ENCODE measurements around the gene C18orf63. TPM values are rescaled to one million over a fixed set of nuclear protein-coding genes. Genes with fewer than 3 reads are reported as not detected.

Gene C18orf63
- total RNA-seq, 4 donors from 2014 or later, result not detected

DNA sequence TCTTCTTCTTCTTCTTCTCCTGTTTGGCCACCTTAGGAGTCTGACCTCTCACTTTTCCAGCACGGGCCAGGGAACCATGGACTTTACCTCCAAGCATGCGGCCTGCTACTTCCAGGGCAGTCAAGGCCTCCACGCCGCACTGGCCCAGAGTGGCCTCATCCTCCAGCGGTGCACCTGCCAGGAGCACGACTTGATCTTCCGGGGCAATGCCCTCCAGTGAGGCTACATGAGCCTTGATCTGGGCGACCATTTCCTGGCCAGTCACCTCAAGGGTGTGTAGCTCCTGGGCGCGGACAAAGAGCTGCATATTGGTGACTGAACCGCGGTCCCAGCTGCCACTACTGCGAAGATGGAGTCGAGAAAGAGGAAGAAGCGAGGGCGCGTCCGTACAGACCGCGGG lies 74.4 kb downstream of the C18orf63 start:
- 93 to 100% methylated on average over 2 to 20 of the region's 20 CpGs for WGBS, 2 donors (ENCODE audit: low coverage in 1 of 2)
- Histone ChIP-seq H3K27me3 (no peaks in the 10 kb centered on the region), H3K9me3 (no peaks in the 10 kb centered on the region), H3K27ac (no peak overlapping the region), H3K36me3 (no peaks in the 10 kb centered on the region), H3K4me3 (no peak overlapping the region), H3K4me1 (no peaks in the 10 kb centered on the region)
- TF ChIP-seq CTCF (IDR thresholded peaks at IDR 0.05), result no peak
- TF ChIP-seq POLR2A (IDR thresholded peaks at IDR 0.05), result no peak
- TF ChIP-seq EP300 (IDR thresholded peaks at IDR 0.05; ENCODE audit: low read depth), result no peak
- TF ChIP-seq POLR2AphosphoS5 (IDR thresholded peaks at IDR 0.05), result no peak
- DNase-seq, result no peak
- in situ Hi-C loops (cut with MboI; ENCODE audit: low pct_ligation_motif_present in 1 of 4, low pct_unique_long_range_greater_than_20kb in 1 of 4, low sequenced_read_pairs in 3 of 4), result no loop called here
- intact Hi-C loops (cut with DNase I; ENCODE audit: low total_unique reads), result no loop called here

DNA sequence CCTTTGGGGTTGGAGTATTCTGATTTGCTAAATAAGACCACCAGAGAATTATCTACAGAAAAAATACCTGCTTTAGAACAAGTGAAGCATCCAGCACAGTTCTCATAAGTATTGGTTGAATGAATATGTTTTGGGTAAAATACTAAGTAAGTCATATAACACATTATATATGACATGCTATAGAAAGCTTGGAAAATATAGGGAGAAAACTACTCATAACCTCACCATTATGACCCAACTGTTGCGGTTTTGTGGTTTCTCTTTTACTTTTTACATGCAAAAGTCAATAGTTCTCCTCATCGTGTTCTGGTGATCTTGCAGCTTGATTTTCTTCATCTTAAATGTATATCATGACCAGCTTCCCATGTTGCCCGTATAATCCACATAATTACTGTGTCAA lies 75.3 kb downstream of the C18orf63 start:
- H3K27ac ChIP-seq, result no peak overlapping the region
- peaks cover 0 to 2% (median 0%) of the 10 kb centered on the region in 4 donors for H3K4me1 ChIP-seq
- H3K27me3 ChIP-seq, result no peaks in the 10 kb centered on the region
- intact Hi-C loops (cut with DNase I; ENCODE audit: low total_unique reads) (no loop called here), in situ Hi-C loops (cut with MboI; ENCODE audit: low pct_ligation_motif_present in 1 of 4, low pct_unique_long_range_greater_than_20kb in 1 of 4, low sequenced_read_pairs in 3 of 4) (no loop called here)
- no peaks in the 10 kb centered on the region for H3K36me3 ChIP-seq
- H3K4me3 ChIP-seq, result no peak overlapping the region
- DNase-seq, result no peak
- TF ChIP-seq POLR2AphosphoS5 (IDR thresholded peaks at IDR 0.05), result no peak
- no peak for TF ChIP-seq CTCF (IDR thresholded peaks at IDR 0.05)
- no peak for TF ChIP-seq EP300 (IDR thresholded peaks at IDR 0.05; ENCODE audit: low read depth)
- TF ChIP-seq POLR2A (IDR thresholded peaks at IDR 0.05), result no peak
- no peaks in the 10 kb centered on the region for H3K9me3 ChIP-seq
- 76 to 83% methylated on average over 2 to 3 of the region's 3 CpGs for WGBS, 2 donors (ENCODE audit: low coverage in 1 of 2)

GRCh38 chr18:74392323-74392722 lies 76.7 kb downstream of the C18orf63 start:
- no peaks in the 10 kb centered on the region for H3K27me3 ChIP-seq
- H3K36me3 ChIP-seq, result no peaks in the 10 kb centered on the region
- intact Hi-C loops (cut with DNase I; ENCODE audit: low total_unique reads) (no loop called here), in situ Hi-C loops (cut with MboI; ENCODE audit: low pct_ligation_motif_present in 1 of 4, low pct_unique_long_range_greater_than_20kb in 1 of 4, low sequenced_read_pairs in 3 of 4) (no loop called here)
- no peaks in the 10 kb centered on the region for H3K9me3 ChIP-seq
- H3K27ac ChIP-seq, result no peak overlapping the region
- H3K4me1 ChIP-seq, result peaks cover 0 to 5% (median 2%) of the 10 kb centered on the region in 4 donors
- H3K4me3 ChIP-seq, result no peak overlapping the region
- TF ChIP-seq POLR2A (IDR thresholded peaks at IDR 0.05), result no peak
- no peak for TF ChIP-seq CTCF (IDR thresholded peaks at IDR 0.05)
- TF ChIP-seq POLR2AphosphoS5 (IDR thresholded peaks at IDR 0.05), result no peak
- TF ChIP-seq EP300 (IDR thresholded peaks at IDR 0.05; ENCODE audit: low read depth), result no peak
- DNase-seq, result no peak
- 92% methylated on average over 4 of the region's 4 CpGs; no CpG with 5 or more reads in 1 of the 2 donors for WGBS, 2 donors (ENCODE audit: low coverage in 1 of 2)

GRCh38 chr18:74395006-74395405 lies 79.4 kb downstream of the C18orf63 start:
- H3K4me1 ChIP-seq, result peaks cover 0 to 9% (median 2%) of the 10 kb centered on the region in 4 donors
- no peaks in the 10 kb centered on the region for H3K36me3 ChIP-seq
- intact Hi-C loops (cut with DNase I; ENCODE audit: low total_unique reads) (no loop called here), in situ Hi-C loops (cut with MboI; ENCODE audit: low pct_ligation_motif_present in 1 of 4, low pct_unique_long_range_greater_than_20kb in 1 of 4, low sequenced_read_pairs in 3 of 4) (no loop called here)
- 87% methylated on average over 7 of the region's 7 CpGs; no CpG with 5 or more reads in 1 of the 2 donors for WGBS, 2 donors (ENCODE audit: low coverage in 1 of 2)
- no peaks in the 10 kb centered on the region for H3K9me3 ChIP-seq
- DNase-seq, result no peak
- no peak overlapping the region for H3K27ac ChIP-seq
- no peaks in the 10 kb centered on the region for H3K27me3 ChIP-seq
- TF ChIP-seq POLR2AphosphoS5 (IDR thresholded peaks at IDR 0.05), result no peak
- TF ChIP-seq EP300 (IDR thresholded peaks at IDR 0.05; ENCODE audit: low read depth), result no peak
- H3K4me3 ChIP-seq, result no peak overlapping the region

DNA sequence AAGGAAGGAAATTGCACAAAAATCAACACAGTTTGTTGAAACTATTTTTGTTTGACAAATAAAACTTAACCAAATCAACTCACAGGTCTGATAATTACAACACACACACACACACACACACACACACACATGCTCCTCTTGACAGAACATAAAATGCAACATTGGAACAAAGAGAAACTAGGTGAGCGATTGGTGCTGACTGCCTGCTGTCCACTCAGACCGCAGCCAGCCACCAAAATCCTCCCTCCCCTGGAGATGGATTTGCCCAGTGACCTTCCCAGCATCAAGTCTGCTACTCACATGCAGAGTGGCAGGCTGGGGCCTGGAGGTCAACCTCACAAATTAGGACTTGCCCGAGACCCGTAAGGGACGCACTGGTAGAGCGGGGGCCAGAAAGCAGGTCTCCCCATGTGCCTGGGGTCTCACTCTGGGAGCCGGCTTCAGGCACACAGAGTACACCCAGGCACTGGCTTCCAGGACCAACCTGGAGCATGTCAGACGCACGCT lies 80.1 kb downstream of the C18orf63 start:
- DNase-seq, result no peak
- WGBS, 2 donors (ENCODE audit: low coverage in 1 of 2), result 82 to 100% methylated on average over 2 to 9 of the region's 9 CpGs

More for the DNA sequence above, 80.1 kb downstream of the C18orf63 start:
- no peaks in the 10 kb centered on the region for H3K36me3 ChIP-seq
- intact Hi-C loops (cut with DNase I; ENCODE audit: low total_unique reads), result no loop called here
- H3K9me3 ChIP-seq, result no peaks in the 10 kb centered on the region
- peaks cover 0 to 9% (median 2%) of the 10 kb centered on the region in 4 donors for H3K4me1 ChIP-seq
- no peak overlapping the region for H3K27ac ChIP-seq
- H3K4me3 ChIP-seq, result no peak overlapping the region
- in situ Hi-C loops (cut with MboI; ENCODE audit: low pct_ligation_motif_present in 1 of 4, low pct_unique_long_range_greater_than_20kb in 1 of 4, low sequenced_read_pairs in 3 of 4), result no loop called here
- H3K27me3 ChIP-seq, result no peaks in the 10 kb centered on the region
- TF ChIP-seq CTCF (IDR thresholded peaks at IDR 0.05), result no peak
- no peak for TF ChIP-seq POLR2AphosphoS5 (IDR thresholded peaks at IDR 0.05)
- no peak for TF ChIP-seq POLR2A (IDR thresholded peaks at IDR 0.05)
- TF ChIP-seq EP300 (IDR thresholded peaks at IDR 0.05; ENCODE audit: low read depth), result no peak

Data from transverse colon (tissue), 4 donors.